ENCODE results near the gene TBX10.

GRCh38 chr11:67609316-67609715, 30.2 kb downstream of the TBX10 start:
- no peak for TF ChIP-seq CTCF (IDR thresholded peaks at IDR 0.05)
- no peak for TF ChIP-seq POLR2AphosphoS5 (IDR thresholded peaks at IDR 0.05)
- TF ChIP-seq EP300 (IDR thresholded peaks at IDR 0.05): no peak
- TF ChIP-seq POLR2A (IDR thresholded peaks at IDR 0.05; ENCODE audit: low read depth): no peak
